ENCODE measurements around the gene SNIP1. TPM values are rescaled to one million over a fixed set of nuclear protein-coding genes. Genes with fewer than 3 reads are reported as not detected.

SNIP1 gene
- total and polyA plus RNA-seq, 2 donors from 2014 or later = 3.9 to 20.1 TPM

- FAIRE-seq (no peak), DNase-seq (no peak)
- H3K27ac ChIP-seq (ENCODE audit: low read depth in 2 of 2, low read length in 2 of 2) = no peak overlapping the region
- H3K4me1 ChIP-seq (ENCODE audit: control insufficient read depth in 2 of 3, insufficient read depth in 2 of 3, low read depth in 1 of 3, low read length in 3 of 3) = no peaks in the 10 kb centered on the region
- H3K4me3 ChIP-seq (ENCODE audit: low read length in 3 of 3) = no peak overlapping the region
- intact Hi-C loops (cut with DNase I) = no loop called here
- H3K9ac ChIP-seq (ENCODE audit: low read length in 3 of 3) = no peak overlapping the region
- no peaks in the 10 kb centered on the region for H3K27me3 ChIP-seq (ENCODE audit: control insufficient read depth, insufficient read depth, low read length)
- TF ChIP-seq CTCF (IDR thresholded peaks at IDR 0.05; ENCODE audit: borderline replicate concordance, extremely low read depth, insufficient read depth) = no peak
- H3K36me3 ChIP-seq (ENCODE audit: control insufficient read depth in 2 of 3, insufficient read depth in 3 of 3, low read length in 3 of 3) = peaks cover 4 to 48% (median 46%) of the 10 kb centered on the region in 3 donors
- H3K9me3 ChIP-seq (ENCODE audit: control insufficient read depth in 2 of 3, insufficient read depth in 1 of 3, low read length in 3 of 3) = no peaks in the 10 kb centered on the region
These were observed 12.9 kb upstream of the SNIP1 start for GRCh38 chr1:37567023-37567422.

GRCh38 chr1:37564892-37565291 lies 10.8 kb upstream of the SNIP1 start:
- TF ChIP-seq CTCF (IDR thresholded peaks at IDR 0.05; ENCODE audit: borderline replicate concordance, extremely low read depth, insufficient read depth) = no peak
- H3K36me3 ChIP-seq (ENCODE audit: control insufficient read depth in 2 of 3, insufficient read depth in 3 of 3, low read length in 3 of 3) = peaks cover 2 to 40% (median 37%) of the 10 kb centered on the region in 3 donors
- no peak overlapping the region for H3K9ac ChIP-seq (ENCODE audit: low read length in 3 of 3)
- H3K4me3 ChIP-seq (ENCODE audit: low read length in 3 of 3) = no peak overlapping the region
- no peak overlapping the region for H3K27ac ChIP-seq (ENCODE audit: low read depth in 2 of 2, low read length in 2 of 2)
- DNase-seq (no peak), FAIRE-seq (no peak)
- H3K4me1 ChIP-seq (ENCODE audit: control insufficient read depth in 2 of 3, insufficient read depth in 2 of 3, low read depth in 1 of 3, low read length in 3 of 3) = no peaks in the 10 kb centered on the region
- H3K27me3 ChIP-seq (ENCODE audit: control insufficient read depth, insufficient read depth, low read length) = no peaks in the 10 kb centered on the region
- intact Hi-C loops (cut with DNase I) = no loop called here
- H3K9me3 ChIP-seq (ENCODE audit: control insufficient read depth in 2 of 3, insufficient read depth in 1 of 3, low read length in 3 of 3) = no peaks in the 10 kb centered on the region

- no peak overlapping the region for H3K9ac ChIP-seq (ENCODE audit: low read length in 3 of 3)
- no peaks in the 10 kb centered on the region for H3K9me3 ChIP-seq (ENCODE audit: control insufficient read depth in 2 of 3, insufficient read depth in 1 of 3, low read length in 3 of 3)
- H3K4me3 ChIP-seq (ENCODE audit: low read length in 3 of 3) = no peak overlapping the region
- intact Hi-C loops (cut with DNase I) = no loop called here
- no peaks in the 10 kb centered on the region for H3K27me3 ChIP-seq (ENCODE audit: control insufficient read depth, insufficient read depth, low read length)
- FAIRE-seq = no peak
- H3K36me3 ChIP-seq (ENCODE audit: control insufficient read depth in 2 of 3, insufficient read depth in 3 of 3, low read length in 3 of 3) = peaks cover 0 to 26% (median 24%) of the 10 kb centered on the region in 3 donors
- no peak for TF ChIP-seq CTCF (IDR thresholded peaks at IDR 0.05; ENCODE audit: borderline replicate concordance, extremely low read depth, insufficient read depth)
- no peak overlapping the region for H3K27ac ChIP-seq (ENCODE audit: low read depth in 2 of 2, low read length in 2 of 2)
- DNase-seq = no peak
- H3K4me1 ChIP-seq (ENCODE audit: control insufficient read depth in 2 of 3, insufficient read depth in 2 of 3, low read depth in 1 of 3, low read length in 3 of 3) = no peaks in the 10 kb centered on the region
These were observed 8.9 kb upstream of the SNIP1 start for GRCh38 chr1:37562984-37563383.
